Astrocyte of the cerebellum (primary cell): ENCODE data around the gene KIF26A.

ENCODE experiments used
- DNase-seq: peaks from one replicate; pipeline ENCODE4 v3.0.0-alpha.2; 2011; ENCODE audit warnings: low read depth
- H3K4me3 ChIP-seq: 2 replicates; pipeline ENCODE4 v1.5.1; 2011; ENCODE audit warnings: mild to moderate bottlenecking, low read depth, low read length, moderate library complexity
- in situ Hi-C: cut with HindIII; loops from 2 replicates; pipeline ENCODE4 v1.10.0; 2017; ENCODE audit warnings: low sequenced_read_pairs
- TF ChIP-seq, protein P1 (sequence below): IDR thresholded peaks from 2 replicates; pipeline ENCODE4 v1.5.1; 2012; ENCODE audit warnings: low read length, low read depth, moderate library complexity, mild to moderate bottlenecking; ENCODE audit errors: missing control alignments

The KIF26A gene

GRCh38 chr14:104191409-104191997 is 53.1 kb downstream of the KIF26A start:
- no peak for DNase-seq
- H3K4me3 ChIP-seq = no peak overlapping the region
- in situ Hi-C loops = loop anchor here (10.0 kb wide), 1 partner anchor 403 kb away; no protein-coding TSS in a partner anchor
- TF ChIP-seq, protein P1, sequence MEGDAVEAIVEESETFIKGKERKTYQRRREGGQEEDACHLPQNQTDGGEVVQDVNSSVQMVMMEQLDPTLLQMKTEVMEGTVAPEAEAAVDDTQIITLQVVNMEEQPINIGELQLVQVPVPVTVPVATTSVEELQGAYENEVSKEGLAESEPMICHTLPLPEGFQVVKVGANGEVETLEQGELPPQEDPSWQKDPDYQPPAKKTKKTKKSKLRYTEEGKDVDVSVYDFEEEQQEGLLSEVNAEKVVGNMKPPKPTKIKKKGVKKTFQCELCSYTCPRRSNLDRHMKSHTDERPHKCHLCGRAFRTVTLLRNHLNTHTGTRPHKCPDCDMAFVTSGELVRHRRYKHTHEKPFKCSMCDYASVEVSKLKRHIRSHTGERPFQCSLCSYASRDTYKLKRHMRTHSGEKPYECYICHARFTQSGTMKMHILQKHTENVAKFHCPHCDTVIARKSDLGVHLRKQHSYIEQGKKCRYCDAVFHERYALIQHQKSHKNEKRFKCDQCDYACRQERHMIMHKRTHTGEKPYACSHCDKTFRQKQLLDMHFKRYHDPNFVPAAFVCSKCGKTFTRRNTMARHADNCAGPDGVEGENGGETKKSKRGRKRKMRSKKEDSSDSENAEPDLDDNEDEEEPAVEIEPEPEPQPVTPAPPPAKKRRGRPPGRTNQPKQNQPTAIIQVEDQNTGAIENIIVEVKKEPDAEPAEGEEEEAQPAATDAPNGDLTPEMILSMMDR = no peak

- TF ChIP-seq, protein P1 = no peak
- in situ Hi-C loops = loop anchor here (10.0 kb wide), 1 partner anchor 402 kb away; no protein-coding TSS in a partner anchor
- no peak for DNase-seq
Observed at GRCh38 chr14:104192146-104192882, 53.9 kb downstream of the KIF26A start.

DNA sequence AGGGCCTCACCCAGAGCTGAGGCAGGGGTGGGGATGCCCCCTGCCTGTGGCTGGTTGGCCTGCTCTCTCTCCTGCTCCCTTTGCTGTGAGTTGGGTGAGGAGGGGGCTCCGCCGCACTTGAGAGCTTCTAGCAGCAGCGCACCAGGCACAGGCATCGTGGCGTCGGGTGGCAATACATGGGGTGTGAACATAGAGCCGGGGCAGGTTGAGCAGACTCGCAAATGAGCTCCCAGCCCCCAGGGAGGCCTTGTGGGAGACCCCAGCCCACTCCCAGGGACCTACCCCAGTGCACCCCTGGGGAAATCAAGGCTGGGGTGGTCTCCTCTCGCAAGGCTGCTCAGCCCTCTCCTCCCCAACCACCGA is 54.5 kb downstream of the KIF26A start:
- TF ChIP-seq, protein P1 = no peak
- no peak for DNase-seq
- no peak overlapping the region for H3K4me3 ChIP-seq
- in situ Hi-C loops = loop anchor here (10.0 kb wide), 1 partner anchor 402 kb away; no protein-coding TSS in a partner anchor

More at GRCh38 chr14:104192146-104192882, 53.9 kb downstream of the KIF26A start:
- H3K4me3 ChIP-seq = no peak overlapping the region

DNA sequence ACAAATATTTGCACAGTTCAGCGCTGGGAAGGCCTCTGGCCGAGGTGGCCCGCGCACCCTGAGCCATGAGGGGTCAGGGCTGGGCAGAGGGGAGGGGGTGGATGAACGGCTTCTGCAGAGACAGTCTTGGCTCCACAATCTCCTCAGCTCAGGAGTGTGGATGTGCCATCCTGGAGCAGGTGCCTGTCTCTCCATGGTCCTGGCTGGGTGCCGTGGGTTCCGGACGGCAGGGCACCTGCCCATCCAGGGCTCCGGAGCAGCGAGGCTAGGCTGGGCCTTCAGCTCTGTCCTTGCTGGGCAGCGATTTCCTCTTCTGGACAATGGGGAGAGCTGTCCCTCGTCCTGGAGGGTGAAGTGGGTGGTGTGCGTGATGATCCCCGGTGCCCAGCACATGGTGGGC is 55.6 kb downstream of the KIF26A start:
- in situ Hi-C loops = loop anchor here (10.0 kb wide), 1 partner anchor 401 kb away; no protein-coding TSS in a partner anchor
- TF ChIP-seq, protein P1 = no peak
- H3K4me3 ChIP-seq = no peak overlapping the region
- DNase-seq = no peak

GRCh38 chr14:104194716-104195115 is 56.3 kb downstream of the KIF26A start:
- in situ Hi-C loops = loop anchor here (10.0 kb wide), 1 partner anchor 400 kb away; no protein-coding TSS in a partner anchor
- H3K4me3 ChIP-seq = no peak overlapping the region
- no peak for DNase-seq
- TF ChIP-seq, protein P1 = no peak

- DNase-seq = no peak
- in situ Hi-C loops = loop anchor here (10.0 kb wide), 1 partner anchor 399 kb away; no protein-coding TSS in a partner anchor
- TF ChIP-seq, protein P1 = no peak
- H3K4me3 ChIP-seq = no peak overlapping the region
Observed at GRCh38 chr14:104195361-104195760, 57.0 kb downstream of the KIF26A start.
